Karpas-422 (cell line): ENCODE data around the gene FOXP4. TPM values are rescaled to one million over a fixed set of nuclear protein-coding genes. Genes with fewer than 3 reads are reported as not detected.
A peak's percentile ranks its signal among the peaks of the same experiment; 100 is the strongest.

Experiments
- DNase-seq: peaks from one replicate; pipeline ENCODE4 v3.0.0-alpha.2; 2015
- H2AFZ ChIP-seq: fragments of 200-600 bp; sonication (generic); 2 replicates; pipeline ENCODE4 v1.6.1; 2014; ENCODE audit warnings: antibody characterized with exemption, low read length, mixed read lengths
- H3K27ac ChIP-seq: fragments of 200-600 bp; sonication (generic); 2 replicates; pipeline ENCODE4 v1.5.1; 2014; ENCODE audit warnings: mild to moderate bottlenecking, low read length, moderate library complexity
- H3K27me3 ChIP-seq: fragments of 200-600 bp; sonication (generic); 2 replicates; pipeline ENCODE4 v1.6.1; 2014; ENCODE audit warnings: low read length, mixed read lengths
- H3K36me3 ChIP-seq: fragments of 200-600 bp; sonication (generic); 2 replicates; pipeline ENCODE4 v1.6.1; 2014; ENCODE audit warnings: low read length, mixed read lengths; ENCODE audit not compliant: insufficient read depth
- H3K4me1 ChIP-seq: fragments of 200-600 bp; sonication (generic); 2 replicates; pipeline ENCODE4 v1.6.1; 2014; ENCODE audit warnings: mild to moderate bottlenecking, low read length, mixed read lengths
- H3K4me2 ChIP-seq: fragments of 200-600 bp; sonication (generic); 2 replicates; pipeline ENCODE4 v1.6.1; 2014; ENCODE audit warnings: low read length, low read depth, mild to moderate bottlenecking; ENCODE audit not compliant: poor library complexity, severe bottlenecking
- H3K4me3 ChIP-seq: fragments of 200-600 bp; sonication (generic); 2 replicates; pipeline ENCODE4 v1.5.1; 2014; ENCODE audit warnings: mild to moderate bottlenecking, antibody characterized with exemption, low read length, mixed read lengths
- H3K79me2 ChIP-seq: fragments of 200-600 bp; sonication (generic); 2 replicates; pipeline ENCODE4 v1.6.1; 2014; ENCODE audit warnings: mild to moderate bottlenecking, low read length, mixed read lengths
- H3K9ac ChIP-seq: fragments of 200-600 bp; sonication (generic); 2 replicates; pipeline ENCODE4 v1.6.0; 2014; ENCODE audit warnings: low read length
- H3K9me2 ChIP-seq: fragments of 200-600 bp; sonication (generic), shearing (Covaris generic); replicated peaks from 2 replicates; pipeline ENCODE4 v1.6.0; 2014; ENCODE audit warnings: mild to moderate bottlenecking, low read length, moderate library complexity; ENCODE audit not compliant: insufficient read depth
- H3K9me3 ChIP-seq: fragments of 300-700, 200-600 bp; sonication (generic); 2 replicates; pipeline ENCODE4 v1.6.1; 2014; ENCODE audit warnings: low read length, mixed read lengths
- H4K20me1 ChIP-seq: fragments of 200-600 bp; sonication (generic); 2 replicates; pipeline ENCODE4 v1.6.1; 2014; ENCODE audit warnings: mild to moderate bottlenecking, antibody characterized with exemption, low read length, low read depth; ENCODE audit not compliant: insufficient read depth
- total RNA-seq: library from RNA; depleted of rRNA; stranded (reverse); fragments of >200 nt; shearing (Covaris generic); gene quantifications from 2 replicates; pipeline ENCODE4 v1.2.3, GENCODE V29; 2014; ENCODE audit warnings: low replicate concordance; rRNA removed

The FOXP4 gene, protein sequence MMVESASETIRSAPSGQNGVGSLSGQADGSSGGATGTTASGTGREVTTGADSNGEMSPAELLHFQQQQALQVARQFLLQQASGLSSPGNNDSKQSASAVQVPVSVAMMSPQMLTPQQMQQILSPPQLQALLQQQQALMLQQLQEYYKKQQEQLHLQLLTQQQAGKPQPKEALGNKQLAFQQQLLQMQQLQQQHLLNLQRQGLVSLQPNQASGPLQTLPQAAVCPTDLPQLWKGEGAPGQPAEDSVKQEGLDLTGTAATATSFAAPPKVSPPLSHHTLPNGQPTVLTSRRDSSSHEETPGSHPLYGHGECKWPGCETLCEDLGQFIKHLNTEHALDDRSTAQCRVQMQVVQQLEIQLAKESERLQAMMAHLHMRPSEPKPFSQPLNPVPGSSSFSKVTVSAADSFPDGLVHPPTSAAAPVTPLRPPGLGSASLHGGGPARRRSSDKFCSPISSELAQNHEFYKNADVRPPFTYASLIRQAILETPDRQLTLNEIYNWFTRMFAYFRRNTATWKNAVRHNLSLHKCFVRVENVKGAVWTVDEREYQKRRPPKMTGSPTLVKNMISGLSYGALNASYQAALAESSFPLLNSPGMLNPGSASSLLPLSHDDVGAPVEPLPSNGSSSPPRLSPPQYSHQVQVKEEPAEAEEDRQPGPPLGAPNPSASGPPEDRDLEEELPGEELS
- 3.6 and 5.0 TPM in 2 replicates for total RNA-seq

DNA sequence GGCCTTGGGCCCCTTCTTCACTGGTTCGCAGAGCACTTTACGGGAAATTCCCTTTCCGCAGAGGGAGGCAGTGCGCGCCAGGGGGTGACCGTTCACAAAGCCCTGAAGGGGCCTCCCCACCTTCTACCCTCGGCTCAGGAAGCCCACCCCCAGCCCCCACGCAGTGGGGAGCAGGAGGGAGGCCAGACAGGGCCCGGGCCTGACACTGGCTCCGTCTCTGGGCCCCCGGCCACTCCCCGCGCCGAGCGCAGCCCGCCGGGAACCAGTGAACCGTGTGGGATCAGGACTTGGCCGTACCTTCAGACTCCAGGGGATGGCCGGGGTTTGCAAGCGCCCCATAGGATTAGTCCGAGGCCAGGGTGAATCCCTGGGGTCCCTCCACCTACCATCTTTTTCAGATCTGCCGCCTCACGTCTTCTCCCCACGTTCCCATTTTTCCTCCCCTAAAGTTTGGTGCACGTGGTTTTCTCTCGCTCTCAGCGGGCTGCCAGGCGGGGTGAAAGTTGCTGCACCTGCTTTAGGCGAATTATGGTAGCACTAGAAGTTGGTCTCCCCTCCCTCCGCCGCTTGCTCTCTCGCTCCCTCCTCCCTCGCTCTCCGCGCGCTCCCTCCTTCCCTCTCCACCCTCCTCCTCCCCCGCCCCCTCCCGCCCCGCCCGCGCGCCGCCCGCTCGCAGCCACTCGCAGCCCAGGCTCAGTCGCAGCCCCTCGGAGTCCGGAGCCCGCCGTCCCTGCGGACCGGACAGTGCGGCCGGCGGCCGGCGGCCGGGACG lies at the start of gene FOXP4:
Gene FOXP4, plus strand, starts transcription at position 679 of the 772 bp plus-strand sequence. CDS start 19,380 bp downstream, outside the sequence.
- Histone ChIP-seq H3K79me2 (peaks cover 41% of the 10 kb centered on the region), H3K9me3 (no peaks in the 10 kb centered on the region), H2AFZ (peak within 1 kb of the TSS; percentile 64), H3K4me3 (peak within 1 kb of the TSS; percentile 100), H3K4me1 (peaks cover 22% of the 10 kb centered on the region), H3K9me2 (no peaks in the 10 kb centered on the region), H3K27ac (no peak within 1 kb of the TSS), H3K36me3 (0 out of 2 replicates have a peak, but pooled peaks cover 6% of the 10 kb centered on the region), H4K20me1 (peaks cover 35% of the 10 kb centered on the region; the same call in 1 of the 2 replicates), H3K9ac (peak within 1 kb of the TSS; percentile 86), H3K4me2 (peak within 1 kb of the TSS; percentile 97), H3K27me3 (no peaks in the 10 kb centered on the region; the same call in 1 of the 2 replicates)
- DNase-seq, result peak; percentile 97

DNA sequence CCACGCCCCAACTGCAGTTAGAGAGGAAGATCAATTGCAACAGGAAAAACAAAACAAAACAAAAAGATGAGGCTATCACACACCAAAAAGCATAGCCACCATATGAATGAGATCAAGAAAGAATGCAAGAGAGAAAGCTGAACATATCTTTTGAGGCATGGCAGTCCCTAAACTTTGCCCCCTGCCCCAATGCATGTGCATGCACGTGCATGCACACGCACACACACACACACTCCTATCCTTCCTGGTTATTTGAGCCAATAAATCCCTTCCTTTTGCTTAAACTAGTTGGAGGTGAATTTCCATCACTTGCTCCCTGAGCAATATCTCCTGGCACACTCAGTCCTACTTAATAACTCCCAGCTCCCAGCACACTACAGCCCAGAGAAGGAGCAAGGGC lies 48.6 kb upstream of the FOXP4 start:
- no peak overlapping the region for H3K4me2 ChIP-seq
- H3K79me2 ChIP-seq, result no peaks in the 10 kb centered on the region
- no peak overlapping the region for H3K4me3 ChIP-seq
- no peaks in the 10 kb centered on the region for H3K36me3 ChIP-seq
- H2AFZ ChIP-seq, result no peak overlapping the region
- H3K4me1 ChIP-seq, result no peaks in the 10 kb centered on the region
- no peaks in the 10 kb centered on the region for H4K20me1 ChIP-seq
- DNase-seq, result no peak
- no peaks in the 10 kb centered on the region for H3K27me3 ChIP-seq
- no peak overlapping the region for H3K27ac ChIP-seq
- no peaks in the 10 kb centered on the region for H3K9me2 ChIP-seq
- no peaks in the 10 kb centered on the region for H3K9me3 ChIP-seq
- H3K9ac ChIP-seq, result no peak overlapping the region

DNA sequence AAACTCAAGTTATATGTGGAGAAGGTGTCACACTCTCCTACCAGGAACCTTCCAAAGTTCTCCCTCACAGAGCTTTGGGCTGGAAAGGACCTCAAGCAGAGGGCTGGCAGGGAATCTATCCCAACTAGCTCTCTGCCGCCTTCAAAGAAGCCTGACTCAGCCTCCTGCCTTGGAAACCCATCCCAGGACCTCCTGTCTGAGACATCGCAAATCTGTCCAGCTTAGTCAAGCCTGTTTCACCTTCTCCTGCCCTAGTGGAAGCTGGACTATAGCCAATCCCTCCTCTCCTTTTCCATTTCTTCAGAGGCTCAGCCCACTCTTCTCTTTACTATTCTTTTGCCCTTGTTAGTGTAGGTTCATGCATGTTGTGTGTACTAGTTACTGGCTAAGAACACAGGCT lies 48.2 kb upstream of the FOXP4 start:
- no peaks in the 10 kb centered on the region for H3K4me1 ChIP-seq
- H3K9me3 ChIP-seq, result no peaks in the 10 kb centered on the region
- DNase-seq, result no peak
- H3K4me3 ChIP-seq, result no peak overlapping the region
- H3K9ac ChIP-seq, result no peak overlapping the region
- no peak overlapping the region for H3K27ac ChIP-seq
- H3K36me3 ChIP-seq, result no peaks in the 10 kb centered on the region
- H3K79me2 ChIP-seq, result no peaks in the 10 kb centered on the region
- no peak overlapping the region for H3K4me2 ChIP-seq
- H4K20me1 ChIP-seq, result no peaks in the 10 kb centered on the region
- no peaks in the 10 kb centered on the region for H3K9me2 ChIP-seq
- no peak overlapping the region for H2AFZ ChIP-seq
- H3K27me3 ChIP-seq, result no peaks in the 10 kb centered on the region

DNA sequence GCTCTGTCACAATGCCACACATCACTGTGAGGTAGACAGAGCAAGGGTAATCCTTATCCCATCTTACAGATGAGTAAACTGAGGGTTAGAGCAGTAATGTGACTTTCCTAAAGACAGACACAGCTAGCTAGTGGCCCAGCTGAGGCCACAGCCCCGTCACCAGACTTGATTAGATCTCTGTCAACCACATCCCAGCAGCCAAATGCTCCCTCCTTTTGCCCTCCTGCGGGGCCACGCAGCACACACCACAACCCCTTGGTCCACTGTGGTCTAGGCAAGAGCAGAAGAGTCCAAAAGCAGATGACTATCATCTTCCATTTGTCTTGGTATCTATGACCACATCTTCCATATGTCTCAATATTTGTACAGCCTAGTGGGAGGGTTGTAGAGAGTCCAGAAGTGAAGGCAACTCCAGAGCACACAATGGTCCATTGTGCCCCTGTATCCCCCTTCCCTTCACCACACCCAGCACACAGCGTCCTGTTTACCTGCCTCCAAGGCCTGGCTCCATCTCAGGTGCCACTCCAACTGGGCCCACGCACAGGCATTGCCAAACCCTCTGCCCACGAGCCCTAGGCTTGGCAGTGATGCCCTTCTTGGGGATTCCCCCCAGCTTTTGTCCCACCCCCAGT lies 47.1 kb upstream of the FOXP4 start:
- Histone ChIP-seq H3K27me3 (no peaks in the 10 kb centered on the region), H3K79me2 (no peaks in the 10 kb centered on the region), H3K36me3 (no peaks in the 10 kb centered on the region), H3K4me1 (no peaks in the 10 kb centered on the region), H3K9me2 (no peaks in the 10 kb centered on the region), H3K27ac (no peak overlapping the region), H3K9ac (no peak overlapping the region), H4K20me1 (no peaks in the 10 kb centered on the region), H2AFZ (no peak overlapping the region), H3K9me3 (no peaks in the 10 kb centered on the region), H3K4me2 (no peak overlapping the region), H3K4me3 (no peak overlapping the region)
- DNase-seq, result no peak

DNA sequence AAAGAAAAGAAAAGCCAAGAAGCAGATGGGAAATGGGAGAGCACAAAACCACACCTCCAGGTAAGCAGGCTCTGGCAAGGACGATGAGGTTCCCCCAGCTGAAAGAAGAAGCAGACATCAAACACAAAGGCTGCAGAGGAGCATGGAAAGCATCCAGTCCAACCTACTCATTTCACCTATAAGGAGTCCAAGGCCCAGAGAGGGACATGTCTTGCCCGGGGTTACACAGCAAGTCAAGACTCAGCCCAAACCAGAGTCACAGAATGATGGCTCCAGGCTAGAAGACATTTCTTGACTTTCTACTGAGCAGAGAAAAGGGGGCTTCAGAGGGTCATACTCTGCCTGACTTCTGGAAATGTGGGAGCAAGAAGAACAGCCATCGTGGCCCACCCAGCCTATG lies 45.6 kb upstream of the FOXP4 start:
- no peaks in the 10 kb centered on the region for H3K79me2 ChIP-seq
- H2AFZ ChIP-seq, result no peak overlapping the region
- H3K9me3 ChIP-seq, result no peaks in the 10 kb centered on the region

DNA sequence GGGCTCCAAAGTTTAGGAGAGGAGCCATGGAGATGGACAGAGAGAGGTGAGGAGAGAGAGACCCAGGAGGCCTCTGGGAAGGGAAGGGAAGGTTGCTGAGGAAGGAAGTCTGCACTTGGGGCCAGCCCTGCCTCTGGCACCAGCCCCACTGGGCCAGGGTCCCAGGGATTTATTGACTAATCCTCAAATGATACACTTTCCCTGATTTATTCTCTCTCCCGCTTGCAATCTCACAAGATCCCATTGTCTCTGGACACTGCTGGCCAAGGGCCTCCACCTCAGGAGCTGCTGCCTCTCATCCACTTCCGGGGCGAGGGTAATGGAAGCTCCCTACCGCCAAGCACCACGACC lies 43.6 kb upstream of the FOXP4 start:
- H3K27ac ChIP-seq, result no peak overlapping the region
- H3K4me1 ChIP-seq, result peaks cover 8% of the 10 kb centered on the region
- no peak for DNase-seq
- H4K20me1 ChIP-seq, result no peaks in the 10 kb centered on the region
- no peak overlapping the region for H3K9ac ChIP-seq
- no peak overlapping the region for H2AFZ ChIP-seq
- no peaks in the 10 kb centered on the region for H3K27me3 ChIP-seq
- no peaks in the 10 kb centered on the region for H3K9me3 ChIP-seq
- H3K36me3 ChIP-seq, result no peaks in the 10 kb centered on the region
- H3K4me3 ChIP-seq, result no peak overlapping the region
- no peaks in the 10 kb centered on the region for H3K9me2 ChIP-seq
- no peaks in the 10 kb centered on the region for H3K79me2 ChIP-seq
- no peak overlapping the region for H3K4me2 ChIP-seq

More for the DNA sequence above, 45.6 kb upstream of the FOXP4 start:
- Histone ChIP-seq H3K27me3 (no peaks in the 10 kb centered on the region), H3K4me1 (peaks cover 8% of the 10 kb centered on the region), H4K20me1 (no peaks in the 10 kb centered on the region), H3K4me3 (no peak overlapping the region), H3K9me2 (no peaks in the 10 kb centered on the region), H3K36me3 (no peaks in the 10 kb centered on the region), H3K4me2 (no peak overlapping the region), H3K9ac (no peak overlapping the region), H3K27ac (no peak overlapping the region)
- no peak for DNase-seq

DNA sequence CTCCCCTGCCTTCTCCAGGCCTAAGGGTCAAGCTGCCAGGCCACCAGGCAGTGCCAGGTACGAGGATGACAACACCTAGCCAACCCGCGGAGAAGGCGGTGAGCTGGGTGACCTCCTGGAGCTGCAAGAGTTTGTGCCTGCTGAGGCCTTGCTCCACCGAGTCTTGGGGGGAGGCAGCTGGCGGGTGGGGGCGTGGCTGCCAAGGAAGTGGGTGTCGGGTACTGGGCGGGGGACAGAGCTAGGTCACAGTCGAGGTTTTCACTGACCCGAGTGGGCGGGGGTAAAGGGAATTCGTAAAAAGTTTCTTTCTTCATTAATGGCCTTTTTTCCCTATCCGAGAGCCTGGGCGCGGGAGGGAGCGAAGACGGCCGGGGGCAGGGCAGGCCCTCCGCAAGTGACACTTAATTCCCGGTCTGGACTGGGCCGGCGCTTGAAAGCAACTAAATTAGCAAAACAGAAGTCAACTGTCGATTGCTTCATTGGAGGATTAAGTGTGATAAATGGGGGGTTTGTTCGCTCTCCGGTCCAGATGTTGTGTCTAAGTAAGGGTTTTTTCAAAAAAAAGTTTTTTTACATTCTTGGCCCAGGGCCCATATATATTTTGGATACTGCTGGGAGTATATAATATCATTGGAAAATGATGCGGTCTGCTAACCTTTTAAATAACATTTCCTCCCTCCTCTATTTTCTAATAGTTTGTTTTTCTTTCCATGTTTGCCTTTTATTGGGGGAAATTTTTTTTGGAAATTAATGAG lies 43.1 kb upstream of the FOXP4 start:
- no peaks in the 10 kb centered on the region for H3K27me3 ChIP-seq
- no peak for DNase-seq
- H3K79me2 ChIP-seq, result no peaks in the 10 kb centered on the region
- no peak overlapping the region for H3K4me2 ChIP-seq
- H3K9me3 ChIP-seq, result no peaks in the 10 kb centered on the region
- H3K36me3 ChIP-seq, result no peaks in the 10 kb centered on the region
- no peak overlapping the region for H3K27ac ChIP-seq
- no peak overlapping the region for H3K9ac ChIP-seq
- no peak overlapping the region for H3K4me3 ChIP-seq
- H2AFZ ChIP-seq, result no peak overlapping the region
- H4K20me1 ChIP-seq, result no peaks in the 10 kb centered on the region
- H3K4me1 ChIP-seq, result peaks cover 8% of the 10 kb centered on the region
- H3K9me2 ChIP-seq, result no peaks in the 10 kb centered on the region
